ENCODE measurements around the gene CEP63. TPM values are rescaled to one million over a fixed set of nuclear protein-coding genes. Genes with fewer than 3 reads are reported as not detected.

CEP63 gene
- total RNA-seq, 1 donor from 2014 or later, result 22.1 TPM

DNA sequence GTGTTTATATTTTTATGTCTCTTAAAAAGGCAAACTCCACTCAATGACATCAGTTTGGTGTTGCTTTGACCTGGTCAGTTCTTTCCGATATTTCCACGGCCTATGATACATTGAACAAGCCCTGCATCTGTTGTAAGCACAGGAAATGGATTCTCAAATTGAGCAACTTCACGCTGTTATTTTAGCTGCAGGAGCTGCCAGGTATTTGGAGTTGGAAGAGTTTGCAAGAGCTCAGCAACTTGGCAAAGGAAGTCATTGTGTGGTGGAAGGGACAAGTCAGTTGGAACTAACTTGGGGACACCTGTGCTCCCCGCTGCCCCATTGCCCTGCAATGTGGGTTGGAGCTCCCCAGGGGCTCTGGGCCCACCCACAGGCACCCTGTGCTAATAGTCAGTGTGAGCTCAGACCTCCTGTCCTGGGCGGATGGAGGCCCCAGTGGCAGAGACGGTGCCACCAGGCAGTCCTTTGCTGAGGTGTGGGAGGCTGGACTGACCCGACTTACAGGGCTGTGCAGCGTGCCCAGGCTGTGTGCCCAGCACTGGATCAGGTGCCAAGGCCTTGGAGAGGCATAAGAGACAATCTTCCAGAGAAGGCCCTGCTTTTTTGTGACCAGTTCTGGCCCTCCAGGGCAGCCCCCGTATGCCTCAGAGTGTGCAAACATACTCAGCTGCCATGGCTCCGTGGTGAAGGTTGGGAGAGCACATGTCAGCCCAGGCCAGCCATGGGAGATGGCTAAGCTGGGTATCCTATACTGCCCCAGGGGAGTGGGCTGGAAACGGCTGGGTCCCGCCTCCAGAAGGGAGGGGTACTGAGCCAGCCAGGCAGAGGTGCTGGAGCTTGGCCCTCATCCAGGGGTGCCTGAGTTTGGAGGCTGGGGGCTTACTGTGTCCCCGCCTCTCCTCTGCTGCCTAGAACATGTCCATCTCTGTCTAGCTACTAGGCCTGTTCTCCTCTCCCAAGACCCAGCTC, 121.5 kb downstream of the CEP63 start:
- Histone ChIP-seq H3K36me3 (no peaks in the 10 kb centered on the region), H3K27me3 (no peaks in the 10 kb centered on the region), H3K27ac (no peak overlapping the region), H3K4me3 (no peak overlapping the region), H3K4me1 (peaks cover 9% of the 10 kb centered on the region), H3K9me3 (no peaks in the 10 kb centered on the region)
- TF ChIP-seq, protein P1, sequence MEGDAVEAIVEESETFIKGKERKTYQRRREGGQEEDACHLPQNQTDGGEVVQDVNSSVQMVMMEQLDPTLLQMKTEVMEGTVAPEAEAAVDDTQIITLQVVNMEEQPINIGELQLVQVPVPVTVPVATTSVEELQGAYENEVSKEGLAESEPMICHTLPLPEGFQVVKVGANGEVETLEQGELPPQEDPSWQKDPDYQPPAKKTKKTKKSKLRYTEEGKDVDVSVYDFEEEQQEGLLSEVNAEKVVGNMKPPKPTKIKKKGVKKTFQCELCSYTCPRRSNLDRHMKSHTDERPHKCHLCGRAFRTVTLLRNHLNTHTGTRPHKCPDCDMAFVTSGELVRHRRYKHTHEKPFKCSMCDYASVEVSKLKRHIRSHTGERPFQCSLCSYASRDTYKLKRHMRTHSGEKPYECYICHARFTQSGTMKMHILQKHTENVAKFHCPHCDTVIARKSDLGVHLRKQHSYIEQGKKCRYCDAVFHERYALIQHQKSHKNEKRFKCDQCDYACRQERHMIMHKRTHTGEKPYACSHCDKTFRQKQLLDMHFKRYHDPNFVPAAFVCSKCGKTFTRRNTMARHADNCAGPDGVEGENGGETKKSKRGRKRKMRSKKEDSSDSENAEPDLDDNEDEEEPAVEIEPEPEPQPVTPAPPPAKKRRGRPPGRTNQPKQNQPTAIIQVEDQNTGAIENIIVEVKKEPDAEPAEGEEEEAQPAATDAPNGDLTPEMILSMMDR (IDR thresholded peaks at IDR 0.05), result no peak
- no peak for ATAC-seq
- intact Hi-C loops (cut with DNase I), result no loop called here
- DNase-seq, result no peak

DNA sequence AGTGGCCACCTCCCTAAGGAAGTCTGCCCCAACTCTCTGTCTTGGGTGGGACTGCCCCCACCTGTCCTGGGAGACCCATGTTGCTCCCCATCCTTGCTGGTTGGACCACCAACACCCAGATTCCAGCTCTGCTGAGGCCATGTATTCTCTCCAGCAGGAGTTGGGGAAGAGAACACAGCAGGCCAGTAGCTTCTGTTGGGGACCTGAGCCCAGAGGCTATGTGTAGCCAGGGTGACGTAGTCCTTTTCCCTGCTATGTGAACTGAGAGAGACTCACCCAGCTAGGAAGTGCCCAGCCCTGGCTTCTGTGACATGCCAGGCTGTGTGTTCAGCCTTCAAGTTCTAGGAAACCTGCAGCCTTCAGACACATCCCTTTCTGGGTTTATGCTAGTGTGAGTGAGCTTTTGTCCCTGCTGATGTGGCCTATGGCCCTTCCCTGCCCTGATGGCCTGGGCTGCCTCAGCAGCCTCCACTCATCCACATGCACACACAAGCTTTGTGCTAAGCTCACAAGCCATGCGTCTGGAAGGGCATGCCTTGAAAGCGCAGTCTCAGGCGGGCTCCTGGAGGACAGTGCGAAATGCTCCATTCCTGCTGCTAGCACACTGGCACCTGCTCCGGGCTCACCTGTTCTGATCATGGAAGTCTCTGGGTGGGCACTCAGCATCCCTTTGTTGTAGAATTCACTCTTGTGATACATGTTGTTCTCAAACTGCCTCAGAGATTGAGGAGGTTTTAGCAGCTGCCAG, 122.3 kb downstream of the CEP63 start:
- no peak overlapping the region for H3K27ac ChIP-seq
- DNase-seq (no peak), ATAC-seq (no peak)
- no peaks in the 10 kb centered on the region for H3K9me3 ChIP-seq
- no peak overlapping the region for H3K4me3 ChIP-seq
- no peaks in the 10 kb centered on the region for H3K36me3 ChIP-seq
- TF ChIP-seq, protein P1 (IDR thresholded peaks at IDR 0.05), result no peak
- H3K4me1 ChIP-seq, result peaks cover 9% of the 10 kb centered on the region
- intact Hi-C loops (cut with DNase I), result no loop called here
- H3K27me3 ChIP-seq, result no peaks in the 10 kb centered on the region

DNA sequence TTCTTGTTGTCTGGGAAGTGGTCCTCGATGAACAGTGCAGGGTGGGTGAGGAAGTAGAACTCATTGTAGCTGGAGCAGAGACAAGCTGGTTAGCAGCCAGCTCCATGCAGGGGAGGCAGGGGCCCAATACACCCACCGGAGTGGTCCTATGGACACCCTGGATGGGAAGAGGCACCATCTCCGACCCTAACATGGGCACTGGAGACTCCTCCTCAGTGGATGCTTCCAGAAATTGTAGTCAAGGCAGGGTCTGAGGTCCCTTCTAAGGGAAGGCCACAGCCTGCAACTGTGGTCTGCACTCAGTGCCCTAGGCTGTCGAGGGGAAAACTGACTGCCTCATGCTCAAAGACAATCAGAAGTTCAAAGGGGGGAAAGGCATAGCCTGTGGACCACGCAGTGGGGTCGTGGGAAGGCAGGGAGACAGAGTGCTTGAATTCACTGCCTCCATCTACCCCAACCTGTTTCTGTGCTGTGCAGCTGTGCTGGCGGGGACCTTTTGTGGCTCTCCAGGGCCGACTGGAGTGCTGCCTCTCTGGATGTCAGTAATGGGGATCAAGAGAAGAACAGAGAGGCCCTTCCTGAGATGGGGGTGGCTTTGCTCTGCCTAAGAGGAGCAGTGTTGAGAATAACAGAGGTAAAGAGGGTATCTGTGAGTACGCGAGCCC, 123.0 kb downstream of the CEP63 start:
- ATAC-seq, result no peak
- Histone ChIP-seq H3K4me1 (peaks cover 9% of the 10 kb centered on the region), H3K4me3 (no peak overlapping the region), H3K9me3 (no peaks in the 10 kb centered on the region), H3K36me3 (no peaks in the 10 kb centered on the region), H3K27me3 (no peaks in the 10 kb centered on the region), H3K27ac (no peak overlapping the region)
- intact Hi-C loops (cut with DNase I), result no loop called here
- no peak for DNase-seq
- TF ChIP-seq, protein P1 (IDR thresholded peaks at IDR 0.05), result no peak

DNA sequence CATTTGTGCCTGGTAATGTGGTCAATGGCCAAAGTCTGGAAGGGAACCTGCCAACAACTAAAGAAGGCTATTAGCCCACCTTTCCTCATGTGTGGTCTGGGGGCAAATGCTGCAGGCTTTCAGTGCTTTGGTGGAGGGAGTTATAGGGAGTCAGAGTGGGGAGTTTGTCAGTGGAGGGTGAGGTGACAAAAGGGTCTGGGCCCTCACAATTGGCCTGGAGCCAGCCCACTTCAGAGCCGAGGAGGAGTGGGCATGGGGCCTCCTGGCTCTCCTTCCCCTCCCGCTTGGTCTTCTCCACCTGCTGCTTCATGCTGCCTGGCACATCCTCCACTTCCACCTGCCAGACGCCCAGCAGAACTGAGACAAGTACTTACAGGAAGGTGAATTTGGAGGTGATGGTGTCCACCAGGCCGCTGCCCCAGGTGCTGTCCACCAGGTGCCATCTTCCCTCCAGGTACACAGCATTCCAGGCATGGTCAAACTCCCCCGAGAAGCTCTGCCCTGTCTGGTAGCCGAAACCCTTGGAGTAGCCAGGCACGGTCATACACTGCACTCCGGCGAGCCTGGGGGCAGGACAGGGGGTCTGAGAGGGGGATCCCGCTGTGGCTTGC, 124.1 kb downstream of the CEP63 start:
- ATAC-seq (no peak), DNase-seq (no peak)
- no peak overlapping the region for H3K27ac ChIP-seq
- H3K9me3 ChIP-seq, result no peaks in the 10 kb centered on the region
- H3K4me3 ChIP-seq, result no peak overlapping the region
- TF ChIP-seq, protein P1 (IDR thresholded peaks at IDR 0.05), result no peak
- H3K4me1 ChIP-seq, result peaks cover 9% of the 10 kb centered on the region
- intact Hi-C loops (cut with DNase I), result no loop called here
- no peaks in the 10 kb centered on the region for H3K27me3 ChIP-seq
- no peaks in the 10 kb centered on the region for H3K36me3 ChIP-seq

Data from upper lobe of right lung (tissue), 1 donor.